CD4-positive, alpha-beta T cell treated with Interleukin-6 at 100 ng/mL for 8 hours (primary cell): ENCODE measurements around the gene ZNF648.
"Not testable (repeated sequence)": the region's sequence is repeated elsewhere in the genome, so short reads cannot be mapped to it uniquely, and the experiment has no call there.

Experiments
- DNase-seq: peaks from one replicate; pipeline ENCODE4 v3.0.0-alpha.2; 2020; ENCODE audit warnings: mixed read lengths, low spot score

The ZNF648 gene

GRCh38 chr1:182029002-182029378, 32.5 kb downstream of the ZNF648 start:
- no peak for DNase-seq

GRCh38 chr1:182015360-182015759, 46.2 kb downstream of the ZNF648 start:
- DNase-seq = no peak

GRCh38 chr1:182010800-182011370, 50.6 kb downstream of the ZNF648 start:
- DNase-seq = not testable (repeated sequence)

GRCh38 chr1:182005398-182005797, 56.1 kb downstream of the ZNF648 start:
- DNase-seq = not testable (repeated sequence)

- DNase-seq = no peak
Observed at GRCh38 chr1:182004601-182005000, 56.9 kb downstream of the ZNF648 start.
